ENCODE results near the gene HMCES.
A peak's percentile ranks its signal among the peaks of the same experiment; 100 is the strongest.
"Not testable (repeated sequence)": the region's sequence is repeated elsewhere in the genome, so short reads cannot be mapped to it uniquely, and the experiment has no call there.

Gene HMCES

GRCh38 chr3:129259612-129260477, 18.8 kb upstream of the HMCES start:
- DNase-seq = no peak

DNA sequence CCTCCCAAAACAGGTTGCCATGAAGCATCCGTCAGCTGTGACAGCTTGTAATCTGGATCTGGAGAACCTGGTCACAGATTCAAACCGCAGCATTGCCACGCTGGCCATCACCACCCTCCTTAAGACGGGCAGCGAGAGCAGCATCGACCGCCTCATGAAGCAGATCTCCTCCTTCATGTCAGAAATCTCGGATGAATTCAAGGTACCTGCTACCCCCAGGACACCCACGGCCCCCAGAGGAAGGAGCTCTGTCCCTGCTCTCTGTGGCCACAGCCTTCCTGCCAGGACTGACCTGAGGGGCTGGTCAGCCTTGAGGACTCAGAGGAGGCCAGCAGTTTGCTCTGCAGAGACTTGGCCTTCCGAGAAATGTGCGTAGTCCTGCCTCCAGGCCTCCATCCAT, 18.1 kb upstream of the HMCES start:
- no peak for DNase-seq

- no peak for DNase-seq
These were observed 16.8 kb upstream of the HMCES start for GRCh38 chr3:129261894-129262293.

- no peak for DNase-seq
These were observed 15.3 kb upstream of the HMCES start for GRCh38 chr3:129263161-129263910.

GRCh38 chr3:129264994-129265393, 13.7 kb upstream of the HMCES start:
- not testable (repeated sequence) for DNase-seq

DNA sequence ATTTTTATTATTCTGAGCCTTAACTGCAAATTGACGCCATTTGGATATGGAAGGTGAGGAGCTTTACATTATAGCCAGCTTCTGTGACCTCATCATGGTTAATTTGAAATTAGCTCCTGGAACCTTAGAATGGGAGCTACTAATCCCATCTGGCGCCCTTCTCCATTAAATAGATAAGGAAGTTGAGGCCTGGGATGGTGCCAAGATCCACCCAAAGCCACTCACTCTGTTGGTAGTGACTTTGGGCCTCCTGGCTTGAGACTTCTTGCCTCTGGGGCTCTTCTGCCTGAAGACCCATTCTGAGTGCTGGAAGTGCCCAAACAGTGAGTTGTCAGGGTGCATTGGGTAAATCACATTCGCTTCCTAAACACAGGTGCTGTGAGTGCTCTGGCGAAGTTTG, 12.0 kb upstream of the HMCES start:
- no peak for DNase-seq

GRCh38 chr3:129268396-129268795, 10.3 kb upstream of the HMCES start:
- DNase-seq = no peak

GRCh38 chr3:129271674-129272073, 7.0 kb upstream of the HMCES start:
- DNase-seq = no peak

DNA sequence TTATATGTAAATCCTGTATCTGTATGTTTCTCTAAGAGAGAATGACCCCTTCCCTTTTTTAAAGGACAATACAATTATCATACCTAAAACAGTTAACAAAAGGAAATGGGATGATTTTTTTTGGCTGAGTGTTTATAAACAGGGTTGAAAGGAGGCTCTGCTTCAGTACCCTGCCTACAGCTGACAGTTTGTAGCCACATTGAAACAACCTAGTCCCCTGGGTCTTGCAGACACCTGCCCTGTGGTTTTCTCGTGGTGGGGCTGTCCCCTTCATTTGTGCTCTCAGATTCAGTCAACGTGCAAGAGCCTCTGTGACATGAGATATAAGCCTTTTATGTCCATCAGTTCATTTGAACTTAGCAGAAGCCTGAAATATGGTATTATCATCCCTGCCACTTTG, 2.3 kb upstream of the HMCES start:
- DNase-seq = no peak

GRCh38 chr3:129277829-129278271, 820 bp upstream of the HMCES start:
- DNase-seq = no peak

DNA sequence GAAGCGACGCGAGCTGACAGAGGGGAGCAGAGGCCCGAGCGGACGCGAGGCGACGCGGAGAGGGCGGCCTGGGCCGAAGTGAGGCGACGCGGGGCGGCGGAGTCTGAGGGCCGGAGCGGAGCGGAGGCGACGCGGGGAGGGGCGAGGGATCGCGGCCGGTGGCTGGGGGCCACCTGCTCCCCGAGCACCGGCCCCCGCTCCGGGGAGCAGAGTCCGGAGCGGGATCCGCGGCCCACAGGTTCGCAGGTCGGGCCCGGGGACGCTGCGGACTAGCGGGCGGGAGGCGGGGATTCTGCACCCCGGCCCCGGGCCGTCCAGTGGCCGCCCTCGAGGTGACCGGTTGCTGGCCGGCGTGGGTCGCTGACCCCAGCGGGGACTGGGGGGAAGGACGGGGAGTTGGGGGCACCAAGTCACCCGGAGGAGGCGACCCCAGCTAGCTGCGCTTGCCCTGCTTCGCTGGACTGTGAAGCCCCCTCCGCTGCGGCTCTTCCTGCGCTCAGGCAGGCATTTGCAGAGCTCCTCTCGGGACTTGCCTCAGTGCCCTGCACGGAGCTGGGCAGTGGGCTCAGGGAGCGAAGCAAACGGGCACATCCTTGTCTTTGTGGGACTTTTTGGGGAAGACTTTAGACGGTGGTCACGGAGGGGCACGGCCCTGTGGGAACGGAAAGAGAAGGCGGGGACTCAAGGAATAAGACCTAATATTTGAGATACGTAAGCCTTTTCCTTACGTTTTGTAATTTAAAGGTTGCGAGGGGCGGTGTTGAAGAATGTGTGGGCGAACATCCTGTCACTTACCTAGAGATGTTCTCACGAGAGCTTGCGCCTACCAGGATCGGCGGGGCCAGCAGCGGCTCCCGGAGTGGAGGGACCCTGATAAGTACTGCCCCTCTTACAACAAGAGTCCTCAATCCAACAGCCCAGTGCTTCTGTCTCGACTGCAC, 566 bp downstream of the HMCES start:
- DNase-seq = peak; percentile 44

- no peak for DNase-seq
These were observed 1.5 kb downstream of the HMCES start for GRCh38 chr3:129280183-129280582.

GRCh38 chr3:129281726-129282125, 3.1 kb downstream of the HMCES start:
- no peak for DNase-seq

GRCh38 chr3:129282727-129283327, 4.2 kb downstream of the HMCES start:
- no peak for DNase-seq

DNA sequence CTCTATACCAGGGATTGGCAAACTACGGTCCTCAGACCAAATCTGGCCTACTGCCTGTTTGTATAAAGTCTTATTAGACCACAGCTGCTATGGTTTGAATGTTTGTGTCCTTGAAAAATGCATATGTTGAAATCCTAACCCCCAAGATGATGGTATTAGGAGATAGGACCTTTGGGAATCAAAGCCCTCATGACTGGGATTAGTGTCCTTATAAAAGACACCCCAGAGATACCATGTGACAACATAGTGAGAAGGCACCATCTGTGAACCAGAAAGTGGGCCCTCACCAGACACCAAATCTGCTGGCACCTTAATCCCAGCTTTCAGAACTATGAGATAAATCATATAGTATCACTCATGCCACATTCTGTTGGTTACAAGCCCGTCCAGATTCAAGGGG, 7.4 kb downstream of the HMCES start:
- no peak for DNase-seq

GRCh38 chr3:129288446-129288845, 9.8 kb downstream of the HMCES start:
- no peak for DNase-seq

- DNase-seq = no peak
These were observed 10.7 kb downstream of the HMCES start for GRCh38 chr3:129289201-129289921.

DNA sequence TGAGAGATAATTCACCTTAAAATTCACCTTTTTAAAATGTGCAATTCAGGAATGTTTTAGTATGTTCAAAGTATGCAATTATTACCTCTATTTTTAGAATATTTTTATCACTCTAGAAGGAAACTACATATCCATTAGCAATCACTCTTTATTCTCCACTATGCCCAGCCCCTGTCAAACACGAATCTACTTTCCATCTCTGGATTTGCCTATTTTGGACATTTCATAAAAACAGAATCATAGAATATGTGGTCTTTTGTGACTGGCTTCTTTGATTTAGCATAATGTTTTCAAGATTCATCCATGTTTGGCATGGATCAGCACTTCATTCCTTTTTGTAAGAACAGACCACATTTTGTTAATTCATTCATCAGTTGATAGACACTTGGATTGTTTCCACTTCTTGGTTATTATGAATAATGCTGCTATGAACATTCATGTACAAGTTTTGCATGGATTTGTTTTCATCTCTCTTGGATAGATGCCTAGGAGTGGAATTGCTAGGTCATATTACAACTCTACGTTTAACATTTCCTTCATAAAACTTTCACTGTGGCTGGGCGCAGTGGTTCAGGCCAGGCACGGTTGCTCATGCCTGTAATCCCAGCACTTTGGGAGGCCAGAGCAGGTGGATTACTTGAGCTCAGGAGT, 12.7 kb downstream of the HMCES start:
- DNase-seq = no peak

DNA sequence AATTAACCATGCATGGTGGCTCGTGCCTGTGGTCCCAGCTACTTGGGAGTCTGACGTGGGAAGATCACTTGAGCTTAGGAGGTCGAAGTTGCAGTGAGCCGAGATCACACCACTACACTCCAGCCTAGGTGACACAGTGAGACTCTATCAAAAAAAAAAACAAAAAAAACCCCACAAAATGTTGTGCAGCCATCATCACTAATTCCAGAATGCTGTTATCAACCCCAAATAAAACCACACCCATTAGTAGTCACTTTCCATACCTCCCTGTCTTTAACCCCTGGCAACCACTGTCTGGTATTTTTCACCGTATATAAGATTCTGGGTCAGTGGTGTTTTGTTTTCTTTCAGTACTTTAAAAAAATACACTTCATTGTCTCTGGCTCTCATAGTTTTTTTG, 16.6 kb downstream of the HMCES start:
- DNase-seq = no peak

DNA sequence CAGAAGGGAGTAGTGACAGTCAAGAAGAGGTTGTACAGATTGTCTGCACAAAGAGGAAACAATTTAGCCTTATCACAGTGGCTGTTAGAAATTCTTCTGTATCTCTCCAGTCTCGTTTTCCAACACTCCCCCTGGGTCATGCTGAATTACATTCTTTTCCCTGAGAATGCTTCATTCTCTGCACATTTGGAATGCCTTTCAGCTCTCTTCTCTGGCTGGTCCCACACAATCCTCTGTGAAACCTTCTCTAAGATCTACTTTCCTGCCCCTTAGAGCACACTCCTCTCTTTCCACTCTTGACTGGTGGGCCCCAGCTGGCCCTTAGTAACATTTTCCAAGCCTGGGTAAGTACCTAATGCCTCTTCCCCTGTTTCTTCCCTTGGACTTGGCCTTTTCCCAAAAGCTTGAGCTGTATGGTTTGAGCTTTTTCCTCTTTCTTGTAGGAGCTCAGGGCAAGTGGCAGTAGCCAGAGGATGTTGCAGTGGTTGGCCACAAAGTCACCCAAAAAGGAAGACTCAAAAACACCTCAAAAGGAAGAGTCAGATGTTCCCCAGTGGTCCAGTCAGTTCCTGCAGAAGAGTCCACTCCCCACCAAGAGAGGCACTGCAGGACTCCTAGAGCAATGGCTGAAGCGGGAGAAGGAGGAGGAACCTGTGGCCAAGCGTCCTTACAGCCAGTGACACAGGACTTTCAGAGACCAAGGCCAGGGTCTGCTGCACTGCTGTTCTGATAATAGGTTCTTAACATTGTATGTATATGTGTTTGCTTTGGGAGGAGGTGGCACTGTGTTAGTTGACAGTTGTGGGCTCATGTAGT, 25.7 kb downstream of the HMCES start:
- DNase-seq = no peak

- no peak for DNase-seq
These were observed 26.2 kb downstream of the HMCES start for GRCh38 chr3:129304962-129305222.

Measured in activated T-cell treated with anti-CD3 and anti-CD28 coated beads for 4 hours (primary cell).